Measurements from ENCODE around the gene CHIA. TPM values are rescaled to one million over a fixed set of nuclear protein-coding genes. Genes with fewer than 3 reads are reported as not detected.

Gene CHIA
- total and polyA plus RNA-seq, 9 of the 15 experiments (the other 6 are each of a cell fraction or from before 2014, with no cell fraction given): not detected

DNA sequence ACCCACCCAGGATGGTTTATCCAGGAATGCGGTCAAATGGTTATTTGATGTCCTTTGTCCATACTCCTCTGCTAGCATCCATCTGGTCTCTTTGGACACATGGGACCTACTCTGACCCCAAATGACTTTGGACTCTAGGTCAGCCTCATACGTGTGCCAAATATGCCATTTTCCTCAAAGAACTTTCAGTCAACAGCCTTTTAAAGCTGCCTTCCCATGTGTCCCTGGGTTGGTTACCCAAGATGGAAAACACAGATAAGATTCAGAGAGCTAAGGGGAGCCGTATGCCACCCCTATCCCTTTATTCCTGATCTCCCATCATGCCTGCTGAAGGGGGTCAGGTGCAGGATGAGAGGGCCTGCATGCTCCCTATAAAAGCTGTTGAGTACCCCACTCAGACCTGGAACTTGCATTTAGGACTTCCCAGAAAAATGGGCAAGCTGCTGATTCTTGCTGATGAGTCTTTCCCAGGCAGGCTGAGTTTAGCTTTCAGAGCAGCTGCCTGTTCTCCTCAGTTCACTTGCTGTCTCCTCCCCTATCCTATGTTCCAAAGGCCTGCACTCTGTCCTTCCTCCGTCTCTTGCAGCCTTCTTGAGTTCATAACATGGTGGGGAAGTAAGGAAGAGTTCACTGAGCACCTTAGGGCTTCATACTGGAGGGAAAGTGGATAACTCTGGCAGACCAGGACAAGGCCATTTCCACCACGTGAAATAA is 43.4 kb upstream of the CHIA start:
- CTCF ChIA-PET (ENCODE audit: low intra/inter-chr PET ratio): no interaction called here
- Histone ChIP-seq H3K27ac (ENCODE audit: extremely low read depth, low read depth, low read length) (no peak overlapping the region), H3K4me1 (replicated peaks in 1 of 2; ENCODE audit: control insufficient read depth in 2 of 2, insufficient read depth in 2 of 2, low read length in 2 of 2) (no peaks in the 10 kb centered on the region), H3K4me3 (no peak overlapping the region), H4K20me1 (replicated peaks; ENCODE audit: control insufficient read depth, insufficient read depth, low read length) (peaks cover 4% of the 10 kb centered on the region; the same call in 1 of the 2 replicates), H3K9me3 (replicated peaks; ENCODE audit: control insufficient read depth, insufficient read depth, low read depth, low read length) (no peaks in the 10 kb centered on the region), H3K9me1 (ENCODE audit: control insufficient read depth, insufficient read depth, low read length) (no peaks in the 10 kb centered on the region), H3K79me2 (ENCODE audit: control insufficient read depth, insufficient read depth, low read length) (no peaks in the 10 kb centered on the region), H3K27me3 (ENCODE audit: control insufficient read depth in 2 of 2, insufficient read depth in 2 of 2, low read length in 2 of 2) (peaks cover 9% of the 10 kb centered on the region in 2 experiments; a peak in 3 of 5 replicates), H3K4me2 (ENCODE audit: insufficient read depth, low read length) (no peak overlapping the region), H2AFZ (ENCODE audit: low read depth, low read length) (no peak overlapping the region), H3K9ac (ENCODE audit: insufficient read depth in 1 of 2, low read depth in 2 of 2, low read length in 2 of 2) (no peak overlapping the region), H3K36me3 (ENCODE audit: control insufficient read depth, insufficient read depth, low read length) (no peaks in the 10 kb centered on the region)
- POLR2A ChIA-PET: interaction anchor here (0.6 kb wide), 1 partner anchor 74 kb away, joined by 4 read pairs; no protein-coding TSS in a partner anchor
- no peak for DNase-seq (ENCODE audit: extremely low read depth in 1 of 4, low spot score in 3 of 4)
- in situ Hi-C loops (cut with MboI) (no loop called here), intact Hi-C loops (cut with micrococcal nuclease) (no loop called here)
- 0% methylated on average over 5 of the region's 5 CpGs for WGBS (ENCODE audit: insufficient coverage, low coverage, missing lambda C conversion rate)
- TF ChIP-seq ATF7 (IDR thresholded peaks at IDR 0.05) (no peak), CREB3L1 (IDR thresholded peaks at IDR 0.05; ENCODE audit: borderline replicate concordance, low read depth) (no peak), BCL6 (CRISPR knock-in tag; IDR thresholded peaks at IDR 0.05) (no peak), EP300 (IDR thresholded peaks at IDR 0.05; ENCODE audit: low read length) (no peak)
- no peak for ATAC-seq
- FAIRE-seq: no peak
- BruUV-seq (replicated peaks): no TSS peak
